GM18520 (cell line): ENCODE measurements around the gene MAGEB4.
"Not testable (repeated sequence)": the region's sequence is repeated elsewhere in the genome, so short reads cannot be mapped to it uniquely, and the experiment has no call there.

ENCODE experiments used
- ATAC-seq: cut with Tn5 transposase; IDR thresholded peaks from one replicate; pipeline ENCODE4 v1.9.1; 2021; ENCODE audit not compliant: unreplicated experiment

The MAGEB4 gene, protein sequence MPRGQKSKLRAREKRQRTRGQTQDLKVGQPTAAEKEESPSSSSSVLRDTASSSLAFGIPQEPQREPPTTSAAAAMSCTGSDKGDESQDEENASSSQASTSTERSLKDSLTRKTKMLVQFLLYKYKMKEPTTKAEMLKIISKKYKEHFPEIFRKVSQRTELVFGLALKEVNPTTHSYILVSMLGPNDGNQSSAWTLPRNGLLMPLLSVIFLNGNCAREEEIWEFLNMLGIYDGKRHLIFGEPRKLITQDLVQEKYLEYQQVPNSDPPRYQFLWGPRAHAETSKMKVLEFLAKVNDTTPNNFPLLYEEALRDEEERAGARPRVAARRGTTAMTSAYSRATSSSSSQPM

DNA sequence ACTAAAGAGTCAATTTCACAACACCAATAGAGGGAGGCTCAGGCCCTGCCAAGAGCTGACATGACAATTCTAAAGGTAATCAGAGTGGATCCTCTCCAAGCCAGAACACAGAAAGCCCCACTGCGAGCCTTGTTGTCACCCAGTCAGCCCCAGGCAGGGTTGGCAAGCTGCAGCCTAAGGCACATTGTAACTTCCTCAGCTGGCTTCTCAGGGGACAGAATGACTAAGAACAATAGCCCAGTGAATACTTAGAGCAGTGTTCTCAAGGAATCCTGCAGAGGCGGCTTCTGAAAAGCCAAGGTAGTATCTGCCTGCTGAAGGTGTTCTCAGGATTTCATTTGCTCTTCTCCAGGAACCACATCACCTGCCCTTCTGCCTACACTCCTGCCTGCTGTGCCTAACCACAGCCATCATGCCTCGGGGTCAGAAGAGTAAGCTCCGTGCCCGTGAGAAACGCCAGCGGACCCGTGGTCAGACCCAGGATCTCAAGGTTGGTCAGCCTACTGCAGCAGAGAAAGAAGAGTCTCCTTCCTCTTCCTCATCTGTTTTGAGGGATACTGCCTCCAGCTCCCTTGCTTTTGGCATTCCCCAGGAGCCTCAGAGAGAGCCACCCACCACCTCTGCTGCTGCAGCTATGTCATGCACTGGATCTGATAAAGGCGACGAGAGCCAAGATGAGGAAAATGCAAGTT, at the start of gene MAGEB4:
Gene MAGEB4, plus strand, starts transcription at position 277 of the 692 bp plus-strand sequence. Its CDS starts 136 bp downstream, at position 413.
- no peak for ATAC-seq

DNA sequence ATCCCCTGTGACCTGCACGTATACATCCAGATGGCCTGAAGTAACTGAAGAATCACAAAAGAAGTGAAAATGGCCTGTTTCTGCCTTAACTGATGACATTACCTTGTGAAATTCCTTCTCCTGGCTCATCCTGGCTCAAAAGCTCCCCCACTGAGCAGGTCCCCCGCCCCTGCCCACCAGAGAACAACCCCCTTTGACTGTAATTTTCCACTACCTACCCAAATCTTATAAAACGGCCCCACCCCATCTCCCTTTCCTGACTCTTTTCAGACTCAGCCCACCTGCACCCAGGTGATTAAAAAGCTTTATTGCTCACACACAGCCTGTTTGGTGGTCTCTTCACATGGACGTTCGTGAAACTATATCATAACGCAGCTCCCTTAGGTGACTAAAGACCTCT, 47.9 kb upstream of the MAGEB4 start:
- ATAC-seq = not testable (repeated sequence)

DNA sequence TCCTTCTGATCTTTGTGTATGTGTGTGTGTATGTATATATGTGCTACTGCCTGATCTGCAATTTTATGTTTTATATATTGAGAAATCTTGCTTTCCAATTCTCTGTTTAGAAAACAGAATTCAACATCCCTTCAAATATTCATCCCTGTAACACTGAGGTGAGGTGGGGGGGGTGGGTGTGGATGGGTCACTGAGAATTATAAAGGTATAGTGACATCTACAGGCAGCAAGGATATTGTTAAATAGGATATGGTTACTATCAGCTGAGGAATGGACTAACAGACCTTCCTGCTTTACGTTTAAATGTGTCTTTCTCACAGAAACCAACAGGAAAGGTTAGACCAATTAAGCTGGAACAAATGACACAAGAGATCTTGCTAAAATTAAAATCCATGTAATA, 45.5 kb upstream of the MAGEB4 start:
- ATAC-seq = no peak

DNA sequence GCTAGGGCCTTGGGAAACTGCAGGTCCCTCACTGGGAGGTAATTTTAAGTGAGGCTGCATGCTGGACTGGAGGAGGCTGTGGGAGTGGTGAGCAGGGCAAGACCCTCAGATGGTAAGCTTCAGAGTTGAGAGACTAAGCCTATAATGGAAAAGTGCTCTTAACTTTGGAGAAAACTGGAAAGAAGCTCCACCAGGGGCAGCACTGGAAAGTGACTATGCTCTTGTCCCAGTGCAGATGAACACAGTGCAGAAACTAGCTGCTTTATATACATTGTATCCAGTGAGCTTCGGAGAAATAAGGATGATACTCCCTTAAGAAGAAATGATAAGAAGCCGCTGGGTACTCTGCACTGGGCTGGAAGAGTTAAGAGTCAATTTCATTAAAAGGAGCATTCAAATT, 29.6 kb upstream of the MAGEB4 start:
- no peak for ATAC-seq

DNA sequence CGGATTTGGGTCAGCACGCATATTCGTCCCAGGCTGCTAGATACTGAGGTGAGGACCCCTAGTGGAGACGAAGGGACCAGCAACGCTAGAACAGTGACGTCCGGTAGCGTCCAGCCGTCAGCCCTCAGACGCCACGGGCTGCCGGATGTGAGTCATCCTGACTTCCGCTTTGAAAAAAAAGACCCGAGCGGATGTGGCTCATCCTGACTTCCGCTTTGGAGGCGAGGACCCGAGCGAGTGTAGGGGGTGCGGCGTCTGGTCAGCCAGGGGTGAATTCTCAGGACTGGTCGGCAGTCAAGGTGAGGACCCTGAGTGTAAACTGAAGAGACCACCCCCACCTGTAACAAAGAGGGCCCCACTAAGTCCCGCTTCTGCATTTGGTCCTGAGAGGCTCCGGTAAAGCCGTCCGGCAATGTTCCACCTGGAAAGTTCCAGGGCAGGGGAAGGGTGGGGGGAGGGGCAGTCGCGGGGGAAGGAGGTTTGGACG, 26.4 kb upstream of the MAGEB4 start, which contains the start of gene MAGEB2:
Gene MAGEB2, plus strand, starts transcription at position 207 of the 487 bp plus-strand sequence. CDS start 3,018 bp downstream, outside the sequence.
- no peak for ATAC-seq

DNA sequence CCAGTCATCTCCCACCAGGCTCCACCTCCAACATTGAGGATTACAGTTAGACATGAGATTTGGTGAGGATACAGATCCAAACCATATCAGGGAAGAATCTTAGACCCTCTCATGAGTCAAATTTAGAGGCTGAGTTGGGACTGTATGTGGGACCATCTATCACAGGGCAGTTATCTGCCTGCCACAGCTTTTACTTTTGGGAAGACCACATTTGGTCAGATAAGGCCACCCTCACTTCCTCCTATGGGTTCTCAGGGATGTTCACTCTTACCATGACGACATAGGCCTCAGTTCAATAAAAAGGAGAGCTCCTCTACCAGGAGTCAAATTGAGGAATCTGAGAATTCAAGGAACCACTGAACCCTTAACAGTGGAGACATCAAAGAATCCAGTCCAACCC, 24.3 kb upstream of the MAGEB4 start:
- ATAC-seq = no peak

DNA sequence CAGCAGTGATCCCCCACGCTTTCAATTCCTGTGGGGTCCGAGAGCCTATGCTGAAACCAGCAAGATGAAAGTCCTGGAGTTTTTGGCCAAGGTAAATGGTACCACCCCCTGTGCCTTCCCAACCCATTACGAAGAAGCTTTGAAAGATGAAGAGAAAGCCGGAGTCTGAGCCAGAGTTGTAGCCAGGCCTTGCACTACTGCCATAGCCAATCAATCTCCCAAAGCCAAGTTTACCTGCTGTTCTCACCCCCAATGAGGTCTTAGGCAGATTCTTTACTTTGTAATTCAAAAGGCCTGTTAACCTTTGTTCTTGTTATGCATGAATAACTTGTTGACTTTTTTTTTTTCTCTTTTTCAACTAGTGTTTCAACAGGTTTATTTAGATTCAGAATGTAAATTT, 22.4 kb upstream of the MAGEB4 start:
- ATAC-seq = no peak

DNA sequence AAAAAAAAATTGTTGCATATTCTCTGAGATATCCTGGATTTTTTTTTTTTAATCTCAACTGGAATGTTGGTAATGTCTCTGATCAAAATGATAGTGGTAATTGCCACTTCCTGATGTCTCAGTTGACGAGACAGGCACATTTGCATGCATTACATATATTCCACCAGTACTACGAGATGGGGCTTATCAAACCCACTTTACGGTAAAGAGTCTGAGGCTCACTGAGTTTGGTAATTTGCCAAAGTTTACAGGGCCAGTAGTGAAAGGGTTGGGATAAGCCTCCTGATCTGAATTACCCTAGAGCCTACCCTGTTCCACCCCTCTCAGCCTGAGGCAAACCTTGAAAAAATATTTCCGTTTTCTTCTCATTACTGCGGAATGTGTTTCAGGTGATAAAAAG, 21.1 kb upstream of the MAGEB4 start:
- no peak for ATAC-seq

DNA sequence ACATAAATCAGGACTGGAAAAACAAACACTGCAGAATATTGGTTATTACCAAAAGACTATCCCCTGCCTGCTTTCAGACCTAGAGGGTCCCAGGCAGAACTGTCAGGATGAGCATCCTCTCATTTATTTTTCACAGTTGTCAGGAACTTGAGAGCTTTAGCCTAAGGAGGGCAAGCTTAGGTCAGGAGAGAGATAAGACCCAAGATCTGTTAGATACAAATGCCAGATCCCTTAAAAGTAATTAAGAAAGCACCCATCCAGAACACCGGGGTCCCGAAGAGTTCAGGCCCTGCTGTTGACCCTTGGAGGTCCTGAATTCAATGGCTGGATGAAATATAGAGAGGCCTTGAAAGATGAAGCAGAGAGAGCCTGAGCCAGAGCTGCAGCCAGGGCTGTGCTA, 17.3 kb upstream of the MAGEB4 start:
- no peak for ATAC-seq

DNA sequence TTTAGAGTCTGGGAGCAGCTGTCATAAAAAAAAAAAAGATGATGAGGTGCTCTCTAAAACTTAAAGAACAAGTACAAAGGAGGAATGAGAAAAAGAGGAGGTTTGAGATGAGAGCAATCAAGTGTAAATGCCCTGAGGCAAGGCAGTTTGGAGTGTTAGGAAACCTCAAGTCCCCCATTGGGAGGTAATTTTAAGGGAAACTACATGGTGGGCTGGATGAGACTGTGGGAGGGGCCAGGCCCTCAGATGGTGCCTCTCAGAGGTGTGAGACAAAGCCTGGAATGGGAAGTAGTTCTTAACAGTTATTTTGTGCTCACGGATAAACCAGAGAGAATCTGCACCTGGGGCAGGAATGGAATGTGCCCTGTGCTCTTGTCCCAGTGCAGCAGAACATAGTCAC, 13.3 kb upstream of the MAGEB4 start:
- no peak for ATAC-seq

DNA sequence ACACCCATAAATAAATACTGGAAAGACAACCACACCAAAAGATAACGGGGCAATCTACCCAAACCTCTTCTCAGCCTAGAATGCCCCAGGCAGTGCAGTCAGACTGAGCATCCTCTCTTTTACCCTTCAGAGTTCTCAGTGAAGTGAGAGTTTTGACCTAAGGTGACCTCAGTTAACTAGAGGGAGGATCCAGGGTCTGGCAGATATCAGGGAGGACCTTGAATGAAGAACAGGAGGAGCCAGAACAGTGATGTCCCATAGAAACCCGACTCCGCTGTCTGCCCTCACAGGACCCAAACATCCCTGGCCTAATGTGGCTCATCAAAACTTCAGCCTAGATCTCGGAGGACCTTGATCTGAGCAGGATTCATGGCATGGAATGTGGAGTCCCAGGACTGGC, 11.4 kb upstream of the MAGEB4 start, which contains the start of gene MAGEB3:
Gene MAGEB3, plus strand, starts transcription at position 263 of the 400 bp plus-strand sequence. CDS start 5,268 bp downstream, outside the sequence.
- ATAC-seq = no peak

DNA sequence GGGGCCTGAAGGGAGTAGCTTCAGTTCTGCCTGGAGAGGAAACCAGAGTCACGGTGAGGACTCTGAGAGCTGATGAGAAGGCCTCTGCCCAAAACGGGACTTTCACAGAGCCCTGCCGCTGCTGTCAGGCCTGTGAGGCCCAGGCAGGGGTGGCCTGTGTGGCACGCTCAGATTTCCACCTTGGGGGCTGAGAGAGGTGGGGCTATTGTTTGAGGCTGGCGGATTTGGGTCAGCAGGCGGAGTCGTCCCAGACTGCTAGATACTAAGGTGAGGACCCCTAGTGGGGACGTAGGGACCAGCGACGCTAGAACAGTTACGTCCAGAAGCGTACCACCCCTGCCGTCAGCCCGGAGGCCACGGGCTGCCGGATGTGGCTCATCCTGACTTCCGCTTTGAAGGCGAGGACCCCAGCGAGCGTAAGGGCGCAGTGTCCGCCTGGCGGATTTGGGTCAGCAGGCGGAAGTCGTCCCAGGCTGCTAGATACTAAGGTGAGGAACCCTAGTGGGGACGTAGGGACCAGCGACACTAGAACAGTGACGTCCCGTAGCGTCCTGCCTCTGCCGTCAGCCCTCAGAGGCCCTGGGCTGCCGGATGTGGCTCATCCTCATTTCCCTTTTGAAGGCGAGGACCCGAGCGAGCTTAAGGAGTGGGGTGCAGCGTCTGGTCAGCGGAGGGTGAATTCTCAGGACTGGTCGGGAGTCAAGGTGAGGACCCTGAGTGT, 5.1 kb downstream of the MAGEB4 start, which contains the start of gene MAGEB1:
Gene MAGEB1, plus strand, starts transcription at position 378 of the 721 bp plus-strand sequence. CDS start 3,348 bp downstream, outside the sequence.
- no peak for ATAC-seq

DNA sequence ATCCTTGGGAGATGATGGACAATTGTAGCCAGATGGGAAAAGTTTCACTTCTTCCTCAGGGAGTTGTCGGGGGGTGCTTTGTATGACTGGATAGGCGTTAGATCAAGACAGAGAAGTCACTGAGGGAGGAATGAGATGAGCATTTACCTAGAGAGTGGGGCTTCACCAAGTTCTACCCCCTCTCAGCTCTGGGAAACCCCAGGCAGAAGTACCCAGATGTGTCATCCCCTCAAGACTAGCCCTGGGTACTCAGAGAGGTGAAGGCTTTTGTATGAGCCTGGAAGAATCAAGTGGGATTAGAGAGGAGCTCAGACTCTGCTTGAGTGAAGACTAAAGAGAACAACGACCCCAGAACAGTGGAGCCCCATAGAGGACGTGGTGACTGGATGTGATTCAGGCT, 7.1 kb downstream of the MAGEB4 start:
- ATAC-seq = peak; percentile 88

DNA sequence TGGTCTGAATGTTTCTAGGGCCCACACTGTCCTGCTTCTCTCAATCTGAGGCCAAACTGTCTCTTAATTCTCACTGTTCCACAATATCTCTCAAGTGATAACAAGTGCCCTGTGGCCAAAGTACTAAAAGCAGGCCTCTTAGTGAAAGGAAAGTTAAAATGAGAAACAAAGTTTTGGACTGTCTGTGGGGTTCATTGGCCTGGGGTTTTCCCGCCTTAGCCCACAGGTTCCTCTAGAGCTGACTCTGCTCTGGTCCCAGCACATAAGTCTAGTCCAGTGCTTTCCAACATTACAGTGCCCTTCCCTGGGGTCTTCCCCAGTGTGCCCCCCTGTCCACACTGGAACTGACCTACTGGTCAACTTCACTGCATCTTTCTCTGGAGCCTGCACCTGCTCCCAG, 11.5 kb downstream of the MAGEB4 start:
- peak; percentile 56 for ATAC-seq

DNA sequence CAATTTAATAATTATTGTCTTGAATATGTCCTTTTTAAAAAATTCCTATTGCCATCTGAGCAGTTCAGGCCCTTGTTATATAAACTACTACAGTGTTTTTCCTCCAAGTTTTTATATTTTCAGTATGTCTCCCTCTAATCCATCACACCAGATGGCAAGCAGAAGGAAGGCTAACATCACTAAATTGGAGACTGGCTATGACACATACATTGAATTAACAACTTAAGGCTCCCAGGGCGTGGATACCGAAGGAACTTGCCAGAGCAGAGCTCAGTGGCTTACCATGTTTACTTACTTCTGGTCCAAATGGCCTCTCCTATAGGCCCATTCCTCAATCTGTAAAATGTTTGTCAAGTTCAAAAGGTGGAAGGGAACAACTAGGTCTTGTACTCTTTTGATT, 18.1 kb downstream of the MAGEB4 start:
- no peak for ATAC-seq

DNA sequence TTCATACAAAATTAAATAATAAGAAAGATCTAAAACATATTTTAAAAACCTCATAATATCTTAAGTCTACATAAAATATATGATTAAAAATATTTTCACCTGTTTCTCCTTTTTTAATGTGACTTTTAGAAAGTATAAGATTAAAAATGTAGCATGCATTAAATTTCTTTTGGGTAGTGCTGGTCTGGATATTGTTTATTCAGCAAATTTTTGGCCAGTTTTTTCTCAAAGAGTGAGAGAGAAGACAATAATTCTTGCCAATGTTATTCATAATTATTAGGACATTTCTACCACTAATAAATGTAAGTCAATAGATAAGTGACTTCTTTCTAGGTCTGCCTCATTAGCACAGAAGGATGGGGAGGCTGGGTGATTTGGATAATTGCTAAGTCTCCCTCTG, 19.2 kb downstream of the MAGEB4 start:
- ATAC-seq = no peak

DNA sequence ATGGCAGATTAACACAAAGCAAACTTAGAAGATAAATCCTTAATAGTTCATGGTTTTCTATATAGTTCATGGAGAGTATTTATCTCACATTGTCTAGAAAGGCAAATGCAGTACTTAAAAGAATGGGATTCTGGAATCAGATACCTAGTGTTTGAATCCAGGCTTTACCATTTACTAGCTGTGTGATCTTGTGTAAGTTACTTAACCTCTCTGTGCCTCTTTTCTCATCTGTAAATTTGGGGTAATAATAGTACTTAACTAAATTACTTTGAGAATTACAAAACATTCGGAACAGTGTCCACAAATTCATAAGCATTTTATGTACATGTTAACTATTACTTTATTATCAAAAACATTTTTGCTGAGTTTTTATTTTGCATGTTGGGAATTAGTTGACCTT, 21.0 kb downstream of the MAGEB4 start:
- no peak for ATAC-seq

DNA sequence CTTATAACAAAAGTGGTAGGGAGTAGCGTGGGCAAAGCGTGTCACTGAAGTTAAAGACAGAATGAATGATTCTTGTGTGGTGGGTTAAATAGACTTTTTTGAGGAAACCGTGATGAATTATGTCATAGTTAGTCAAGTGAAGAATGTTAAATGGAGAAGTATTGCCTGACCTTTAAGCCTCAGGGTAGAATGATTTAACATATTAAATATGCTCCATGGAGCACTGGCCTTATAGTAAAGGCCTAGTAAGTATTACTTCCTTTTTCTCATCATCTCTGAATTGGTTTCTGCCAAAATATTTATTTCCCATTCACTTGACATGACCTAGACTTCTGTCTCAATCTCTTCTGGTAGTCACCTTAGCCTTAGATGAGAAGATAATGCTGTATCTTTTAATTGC, 28.8 kb downstream of the MAGEB4 start:
- no peak for ATAC-seq

DNA sequence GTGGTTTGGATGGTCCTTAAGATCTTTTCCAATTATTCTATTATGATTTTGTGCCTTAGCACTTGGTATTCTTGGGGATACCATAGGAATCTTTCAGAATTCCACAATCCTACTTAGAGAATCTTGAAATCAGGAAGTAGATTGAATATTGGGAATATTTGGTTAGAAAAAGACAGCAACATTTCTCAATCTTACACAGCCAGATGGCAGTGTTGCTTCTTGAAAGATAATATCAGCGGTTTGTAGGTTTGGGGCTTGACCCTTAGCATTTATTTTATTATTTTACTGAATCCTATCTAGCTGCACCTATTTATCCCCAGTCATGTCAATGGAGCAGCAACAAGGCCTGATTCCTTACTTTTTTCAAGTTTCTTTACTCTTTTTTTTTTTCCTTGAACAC, 33.7 kb downstream of the MAGEB4 start:
- ATAC-seq = no peak

DNA sequence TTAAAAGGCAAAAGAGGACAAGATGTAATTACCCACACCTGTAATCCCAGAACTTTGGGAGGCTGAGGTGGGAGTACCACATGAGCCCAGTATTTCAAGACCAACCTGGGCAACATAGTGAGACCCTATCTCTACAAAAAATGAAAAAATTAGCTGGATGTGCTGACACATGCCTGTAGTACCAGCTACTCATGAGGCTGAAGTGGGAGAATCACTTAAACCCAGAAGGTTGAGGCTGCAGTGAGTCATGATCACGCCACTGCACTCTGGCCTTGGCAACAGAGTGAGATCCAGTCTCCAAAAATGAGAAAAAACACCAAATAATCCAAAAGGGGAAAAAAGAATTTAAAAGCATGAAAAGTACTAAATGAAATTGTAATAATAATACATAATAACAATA, 36.6 kb downstream of the MAGEB4 start:
- ATAC-seq = no peak

DNA sequence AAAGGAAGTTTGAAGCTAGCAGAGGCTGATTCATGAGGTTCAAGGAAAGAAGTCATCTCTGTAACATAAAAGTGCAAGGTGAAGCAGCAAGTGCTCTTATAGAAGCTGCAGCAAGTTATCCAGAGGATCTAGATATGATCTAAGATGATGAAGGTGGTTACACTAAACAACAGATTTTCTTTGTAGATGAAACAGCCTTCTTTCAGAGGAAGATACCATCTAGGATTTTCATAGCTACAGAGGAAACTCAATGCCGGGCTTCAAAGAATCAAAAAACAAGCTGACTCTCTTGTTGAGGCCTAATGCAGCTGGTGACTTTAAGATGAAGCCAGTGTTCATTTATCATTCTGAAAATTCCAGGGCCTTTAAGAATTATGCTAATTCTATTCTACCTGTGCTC, 38.6 kb downstream of the MAGEB4 start:
- no peak for ATAC-seq
